ENCODE results near the gene LDLRAD4. TPM values are rescaled to one million over a fixed set of nuclear protein-coding genes. Genes with fewer than 3 reads are reported as not detected.

The LDLRAD4 gene
- total and polyA plus RNA-seq, 12 donors, result 3.9 to 64.5 (median 36.0) TPM

DNA sequence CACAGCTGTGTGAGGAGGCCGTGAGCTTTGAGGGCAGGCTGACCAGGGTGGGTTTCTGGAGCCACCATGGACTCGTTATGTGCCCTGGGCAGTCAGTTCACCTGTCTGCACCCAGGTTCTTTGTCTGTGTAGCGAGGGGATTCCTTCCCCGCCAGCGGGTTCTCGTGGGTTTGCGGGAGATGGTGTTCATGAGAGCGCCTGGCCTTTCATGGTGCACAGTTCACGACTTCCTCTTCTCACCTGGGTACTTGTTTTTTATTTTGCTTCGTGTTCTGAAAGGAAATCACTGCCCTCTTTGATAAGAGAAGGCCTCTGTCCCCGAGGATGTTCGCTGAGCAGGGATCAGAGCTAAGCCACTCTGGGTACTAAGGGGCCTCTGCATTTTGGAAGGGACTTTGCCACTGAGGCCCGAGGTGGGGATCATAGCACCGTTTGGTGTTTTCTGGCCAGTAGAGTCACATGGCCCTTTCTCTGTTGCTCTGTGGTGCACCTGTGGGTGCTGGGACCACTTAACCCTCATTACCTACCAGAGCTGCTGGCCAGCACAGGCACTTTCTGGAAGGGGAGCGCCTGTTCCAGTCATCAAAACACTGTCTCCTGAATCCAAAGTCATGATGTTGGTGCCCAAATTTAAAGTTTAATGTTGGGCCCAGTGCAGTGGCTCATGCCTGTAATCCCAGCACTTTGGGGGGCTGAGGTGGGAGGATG lies 78.5 kb downstream of the LDLRAD4 start:
- Histone ChIP-seq H3K4me3 (no peak overlapping the region), H3K9me3 (replicated peaks in 1 of 3) (no peaks in the 10 kb centered on the region), H3K27ac (no peak overlapping the region), H3K27me3 (no peaks in the 10 kb centered on the region), H3K4me1 (replicated peaks in 1 of 2) (peaks cover 0 to 10% of the 10 kb centered on the region in 2 donors), H3K36me3 (replicated peaks in 1 of 2) (no peaks in the 10 kb centered on the region)
- intact Hi-C loops (cut with DNase I), result no loop called here
- DNase-seq, result no peak
- TF ChIP-seq, protein P1, sequence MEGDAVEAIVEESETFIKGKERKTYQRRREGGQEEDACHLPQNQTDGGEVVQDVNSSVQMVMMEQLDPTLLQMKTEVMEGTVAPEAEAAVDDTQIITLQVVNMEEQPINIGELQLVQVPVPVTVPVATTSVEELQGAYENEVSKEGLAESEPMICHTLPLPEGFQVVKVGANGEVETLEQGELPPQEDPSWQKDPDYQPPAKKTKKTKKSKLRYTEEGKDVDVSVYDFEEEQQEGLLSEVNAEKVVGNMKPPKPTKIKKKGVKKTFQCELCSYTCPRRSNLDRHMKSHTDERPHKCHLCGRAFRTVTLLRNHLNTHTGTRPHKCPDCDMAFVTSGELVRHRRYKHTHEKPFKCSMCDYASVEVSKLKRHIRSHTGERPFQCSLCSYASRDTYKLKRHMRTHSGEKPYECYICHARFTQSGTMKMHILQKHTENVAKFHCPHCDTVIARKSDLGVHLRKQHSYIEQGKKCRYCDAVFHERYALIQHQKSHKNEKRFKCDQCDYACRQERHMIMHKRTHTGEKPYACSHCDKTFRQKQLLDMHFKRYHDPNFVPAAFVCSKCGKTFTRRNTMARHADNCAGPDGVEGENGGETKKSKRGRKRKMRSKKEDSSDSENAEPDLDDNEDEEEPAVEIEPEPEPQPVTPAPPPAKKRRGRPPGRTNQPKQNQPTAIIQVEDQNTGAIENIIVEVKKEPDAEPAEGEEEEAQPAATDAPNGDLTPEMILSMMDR (IDR thresholded peaks at IDR 0.05), result no peak
- TF ChIP-seq POLR2A (IDR thresholded peaks at IDR 0.05), result no peak
- WGBS, 4 donors, result 87 to 93% (median 88%) methylated on average over 13 to 15 of the region's 15 CpGs

DNA sequence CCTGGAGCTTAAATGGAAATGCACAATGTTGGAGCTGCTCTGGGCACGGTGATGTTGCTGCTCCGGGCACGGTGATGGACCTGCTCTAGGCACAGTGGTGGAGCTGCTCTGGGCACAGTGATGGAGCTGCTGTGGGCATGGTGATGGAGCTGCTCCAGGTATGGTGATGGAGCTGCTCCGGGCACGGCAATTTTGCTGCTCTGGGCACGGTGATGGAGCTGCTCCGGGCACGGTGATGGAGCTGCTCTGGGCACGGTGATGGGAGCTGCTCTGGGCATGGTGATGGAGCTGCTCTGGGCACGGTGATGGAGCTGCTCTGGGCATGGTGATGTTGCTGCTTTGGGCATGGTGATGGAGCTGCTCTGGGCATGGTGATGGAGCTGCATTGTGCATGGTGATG lies 79.7 kb downstream of the LDLRAD4 start:
- Histone ChIP-seq H3K27ac (no peak overlapping the region), H3K27me3 (no peaks in the 10 kb centered on the region), H3K4me3 (no peak overlapping the region), H3K4me1 (replicated peaks in 1 of 2) (peaks cover 0 to 22% of the 10 kb centered on the region in 2 donors), H3K9me3 (replicated peaks in 1 of 3) (no peaks in the 10 kb centered on the region), H3K36me3 (replicated peaks in 1 of 2) (no peaks in the 10 kb centered on the region)
- intact Hi-C loops (cut with DNase I), result no loop called here
- 77 to 98% (median 93%) methylated on average over 5 to 10 of the region's 10 CpGs for WGBS, 4 donors
- no peak for DNase-seq
- TF ChIP-seq, protein P1 (IDR thresholded peaks at IDR 0.05), result no peak
- TF ChIP-seq POLR2A (IDR thresholded peaks at IDR 0.05), result no peak

DNA sequence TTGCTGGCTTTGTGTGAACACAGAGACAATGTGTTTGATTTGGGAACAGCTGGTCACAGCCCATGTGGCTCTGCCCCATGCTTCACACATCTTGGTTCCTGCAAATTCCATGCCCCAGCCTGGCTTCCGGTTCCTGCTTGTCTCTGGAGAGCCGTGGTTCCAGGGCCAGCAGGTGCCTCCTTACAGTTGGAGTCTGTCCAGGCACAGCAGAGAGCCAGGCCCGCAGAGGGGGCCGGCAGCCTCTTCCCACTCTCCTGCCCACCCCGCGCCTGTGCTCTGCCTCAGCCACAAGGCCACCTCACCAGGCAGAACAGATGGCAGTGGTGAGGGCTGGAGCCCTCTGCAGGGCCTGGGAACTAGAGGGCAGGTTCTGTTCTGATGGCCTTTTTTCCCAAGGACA lies 81.5 kb downstream of the LDLRAD4 start:
- Histone ChIP-seq H3K4me3 (no peak overlapping the region), H3K27ac (no peak overlapping the region), H3K27me3 (no peaks in the 10 kb centered on the region), H3K9me3 (replicated peaks in 1 of 3) (no peaks in the 10 kb centered on the region), H3K4me1 (replicated peaks in 1 of 2) (peaks cover 0 to 22% of the 10 kb centered on the region in 2 donors), H3K36me3 (replicated peaks in 1 of 2) (no peaks in the 10 kb centered on the region)
- 38 to 60% (median 52%) methylated on average over 1 to 6 of the region's 6 CpGs; no CpG with 5 or more reads in 1 of the 4 donors for WGBS, 4 donors
- intact Hi-C loops (cut with DNase I), result no loop called here
- peak in 1 of 7 donors; percentile 52 for DNase-seq
- TF ChIP-seq POLR2A (IDR thresholded peaks at IDR 0.05), result no peak
- TF ChIP-seq, protein P1 (IDR thresholded peaks at IDR 0.05), result no peak

DNA sequence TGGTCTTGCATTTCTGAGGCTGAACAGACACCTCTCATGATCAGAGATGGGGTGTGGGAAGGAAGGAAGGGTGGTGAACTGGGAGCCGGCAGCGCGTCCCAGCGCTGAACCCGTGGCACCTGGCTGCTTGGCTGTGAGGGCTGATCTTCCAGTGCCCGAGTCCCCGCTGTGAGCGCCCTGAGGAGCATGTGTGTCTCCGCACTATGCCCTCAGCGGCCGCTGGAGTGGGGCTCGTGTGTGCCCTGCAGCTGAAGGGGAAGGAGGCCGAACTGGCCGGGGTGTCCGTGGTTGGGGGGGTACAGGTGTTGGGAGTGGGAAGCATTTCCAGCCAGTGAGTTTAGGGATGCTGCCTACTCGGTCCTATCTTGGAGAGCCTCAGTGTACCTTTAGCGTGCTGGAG lies 82.2 kb downstream of the LDLRAD4 start:
- intact Hi-C loops (cut with DNase I), result no loop called here

More for the DNA sequence above, 82.2 kb downstream of the LDLRAD4 start:
- Histone ChIP-seq H3K4me3 (no peak overlapping the region), H3K27me3 (no peaks in the 10 kb centered on the region), H3K4me1 (replicated peaks in 1 of 2) (peaks cover 0 to 22% of the 10 kb centered on the region in 2 donors), H3K27ac (no peak overlapping the region), H3K9me3 (replicated peaks in 1 of 3) (no peaks in the 10 kb centered on the region), H3K36me3 (replicated peaks in 1 of 2) (no peaks in the 10 kb centered on the region)
- TF ChIP-seq POLR2A (IDR thresholded peaks at IDR 0.05), result no peak
- TF ChIP-seq, protein P1 (IDR thresholded peaks at IDR 0.05), result no peak
- WGBS, 4 donors, result 87 to 100% (median 92%) methylated on average over 1 to 17 of the region's 17 CpGs
- no peak for DNase-seq
